HEK293T (cell line): Measurements from ENCODE around the gene MAGEF1.

Experiments used
- CTBP1 ChIP-seq: fragments of 450-650 bp; IDR thresholded peaks from 2 replicates; pipeline ENCODE4 v1.6.1; 2016; ENCODE audit warnings: borderline replicate concordance
- FOXA1 ChIP-seq: fragments of 450-650 bp; IDR thresholded peaks from 2 replicates; pipeline ENCODE4 v1.6.1; 2016; ENCODE audit warnings: mild to moderate bottlenecking
- HDGF ChIP-seq: fragments of 450-650 bp; IDR thresholded peaks from 2 replicates; pipeline ENCODE4 v1.6.1; 2017; ENCODE audit warnings: antibody characterized with exemption, borderline replicate concordance
- LEF1 ChIP-seq: fragments of 450-650 bp; IDR thresholded peaks from 2 replicates; pipeline ENCODE4 v1.6.1; 2017; ENCODE audit warnings: mild to moderate bottlenecking, borderline replicate concordance
- NFRKB ChIP-seq: fragments of 450-650 bp; IDR thresholded peaks from 2 replicates; pipeline ENCODE4 v1.6.1; 2016; ENCODE audit warnings: mild to moderate bottlenecking, moderate library complexity
- SP1 ChIP-seq: fragments of 450-650 bp; IDR thresholded peaks from 2 replicates; pipeline ENCODE4 v1.6.1; 2017

- no peak for TF ChIP-seq FOXA1
- TF ChIP-seq SP1: no peak
- no peak for TF ChIP-seq NFRKB
- no peak for TF ChIP-seq LEF1
- TF ChIP-seq HDGF: no peak
- no peak for TF ChIP-seq CTBP1
Measured at GRCh38 chr3:184660931-184661330, 50.9 kb downstream of the MAGEF1 start.
